Upper lobe of left lung (tissue), 4 donors: ENCODE results near the gene ISCU.

Source experiments
- POLR2A ChIP-seq, 4 donors: fragments of 450-650 bp; IDR thresholded peaks; one replicate each; pipeline ENCODE4 v1.5.1; 2016 to 2017; ENCODE audit warnings: antibody characterized with exemption in 4 of 4, mild to moderate bottlenecking in 2 of 4
- TF ChIP-seq, protein P1 (sequence below), 6 experiments: fragments of 450-650 bp in 4 of 6; fragments of 200-600 bp in 2 of 6; sonication (generic) in 2 of 6; IDR thresholded peaks; one replicate each; pipeline ENCODE4 v1.5.1; 2016 to 2019; ENCODE audit warnings: antibody characterized with exemption in 6 of 6

GRCh38 chr12:108603743-108604142 is 41.3 kb downstream of the ISCU start:
- TF ChIP-seq, protein P1, sequence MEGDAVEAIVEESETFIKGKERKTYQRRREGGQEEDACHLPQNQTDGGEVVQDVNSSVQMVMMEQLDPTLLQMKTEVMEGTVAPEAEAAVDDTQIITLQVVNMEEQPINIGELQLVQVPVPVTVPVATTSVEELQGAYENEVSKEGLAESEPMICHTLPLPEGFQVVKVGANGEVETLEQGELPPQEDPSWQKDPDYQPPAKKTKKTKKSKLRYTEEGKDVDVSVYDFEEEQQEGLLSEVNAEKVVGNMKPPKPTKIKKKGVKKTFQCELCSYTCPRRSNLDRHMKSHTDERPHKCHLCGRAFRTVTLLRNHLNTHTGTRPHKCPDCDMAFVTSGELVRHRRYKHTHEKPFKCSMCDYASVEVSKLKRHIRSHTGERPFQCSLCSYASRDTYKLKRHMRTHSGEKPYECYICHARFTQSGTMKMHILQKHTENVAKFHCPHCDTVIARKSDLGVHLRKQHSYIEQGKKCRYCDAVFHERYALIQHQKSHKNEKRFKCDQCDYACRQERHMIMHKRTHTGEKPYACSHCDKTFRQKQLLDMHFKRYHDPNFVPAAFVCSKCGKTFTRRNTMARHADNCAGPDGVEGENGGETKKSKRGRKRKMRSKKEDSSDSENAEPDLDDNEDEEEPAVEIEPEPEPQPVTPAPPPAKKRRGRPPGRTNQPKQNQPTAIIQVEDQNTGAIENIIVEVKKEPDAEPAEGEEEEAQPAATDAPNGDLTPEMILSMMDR (IDR thresholded peaks at IDR 0.05): no peak
- TF ChIP-seq POLR2A (IDR thresholded peaks at IDR 0.05): no peak
